HUES6 (cell line): ENCODE data around the gene C12orf43.

ENCODE experiments used
- H3K27ac ChIP-seq: 2 replicates; pipeline ENCODE4 v1.7.0; 2013; ENCODE audit warnings: low read depth, mild to moderate bottlenecking, low read length, inconsistent platforms
- H3K27me3 ChIP-seq: 2 replicates; pipeline ENCODE4 v1.6.1; 2013; ENCODE audit warnings: low read length; ENCODE audit not compliant: control insufficient read depth, insufficient read depth
- H3K36me3 ChIP-seq: 2 replicates; pipeline ENCODE4 v1.6.1; 2013; ENCODE audit warnings: low read length; ENCODE audit not compliant: control insufficient read depth, insufficient read depth
- H3K4me1 ChIP-seq: 2 replicates; pipeline ENCODE4 v1.6.1; 2013; ENCODE audit warnings: low read length; ENCODE audit not compliant: control insufficient read depth, insufficient read depth
- H3K4me3 ChIP-seq: 2 replicates; pipeline ENCODE4 v1.5.1; 2013; ENCODE audit warnings: low read depth, low read length
- H3K9ac ChIP-seq: one replicate; pipeline ENCODE4 v1.6.1; 2013; ENCODE audit warnings: mild to moderate bottlenecking, low read length
- H3K9me3 ChIP-seq: 2 replicates; pipeline ENCODE4 v1.6.1; 2013; ENCODE audit warnings: low read depth, low read length; ENCODE audit not compliant: control insufficient read depth, insufficient read depth

The C12orf43 gene

GRCh38 chr12:121025442-121026226, 9.3 kb upstream of the C12orf43 start:
- H3K27me3 ChIP-seq: no peaks in the 10 kb centered on the region
- no peaks in the 10 kb centered on the region for H3K9me3 ChIP-seq
- H3K27ac ChIP-seq: no peak overlapping the region
- H3K9ac ChIP-seq: no peak overlapping the region
- no peaks in the 10 kb centered on the region for H3K4me1 ChIP-seq
- H3K4me3 ChIP-seq: no peak overlapping the region
- H3K36me3 ChIP-seq: no peaks in the 10 kb centered on the region

- H3K4me3 ChIP-seq: no peak overlapping the region
- no peaks in the 10 kb centered on the region for H3K27me3 ChIP-seq
- no peak overlapping the region for H3K9ac ChIP-seq
- H3K4me1 ChIP-seq: no peaks in the 10 kb centered on the region
- H3K9me3 ChIP-seq: no peaks in the 10 kb centered on the region
- no peaks in the 10 kb centered on the region for H3K36me3 ChIP-seq
- no peak overlapping the region for H3K27ac ChIP-seq
Observed at GRCh38 chr12:121023799-121024198, 7.5 kb upstream of the C12orf43 start.

GRCh38 chr12:121022713-121023112, 6.4 kb upstream of the C12orf43 start:
- no peak overlapping the region for H3K27ac ChIP-seq
- H3K9me3 ChIP-seq: no peaks in the 10 kb centered on the region
- H3K4me3 ChIP-seq: no peak overlapping the region
- no peaks in the 10 kb centered on the region for H3K27me3 ChIP-seq
- H3K4me1 ChIP-seq: no peaks in the 10 kb centered on the region
- H3K9ac ChIP-seq: no peak overlapping the region
- H3K36me3 ChIP-seq: no peaks in the 10 kb centered on the region

- no peak overlapping the region for H3K9ac ChIP-seq
- H3K27ac ChIP-seq: no peak overlapping the region
- no peaks in the 10 kb centered on the region for H3K9me3 ChIP-seq
- H3K27me3 ChIP-seq: no peaks in the 10 kb centered on the region
- no peaks in the 10 kb centered on the region for H3K4me1 ChIP-seq
- no peaks in the 10 kb centered on the region for H3K36me3 ChIP-seq
- no peak overlapping the region for H3K4me3 ChIP-seq
Observed at GRCh38 chr12:121021754-121022153, 5.5 kb upstream of the C12orf43 start.

GRCh38 chr12:121018860-121019617, 2.8 kb upstream of the C12orf43 start:
- Histone ChIP-seq H3K27me3 (no peaks in the 10 kb centered on the region), H3K9me3 (no peaks in the 10 kb centered on the region), H3K4me1 (peaks cover 7% of the 10 kb centered on the region; the same call in 1 of the 2 replicates), H3K36me3 (no peaks in the 10 kb centered on the region), H3K9ac (no peak overlapping the region), H3K27ac (no peak overlapping the region), H3K4me3 (no peak overlapping the region)

GRCh38 chr12:121017966-121018491, 1.7 kb upstream of the C12orf43 start:
- Histone ChIP-seq H3K36me3 (peaks cover 3% of the 10 kb centered on the region; the same call in 1 of the 2 replicates), H3K4me1 (peaks cover 7% of the 10 kb centered on the region; the same call in 1 of the 2 replicates), H3K9ac (no peak overlapping the region)

GRCh38 chr12:121013715-121014114, 2.6 kb downstream of the C12orf43 start:
- Histone ChIP-seq H3K9me3 (no peaks in the 10 kb centered on the region), H3K36me3 (peaks cover 30% of the 10 kb centered on the region), H3K4me3 (no peak overlapping the region), H3K9ac (no peak overlapping the region), H3K27me3 (no peaks in the 10 kb centered on the region), H3K4me1 (peaks cover 7% of the 10 kb centered on the region; the same call in 1 of the 2 replicates), H3K27ac (no peak overlapping the region)

More at GRCh38 chr12:121017966-121018491, 1.7 kb upstream of the C12orf43 start:
- H3K9me3 ChIP-seq: no peaks in the 10 kb centered on the region
- no peak overlapping the region for H3K4me3 ChIP-seq
- no peak overlapping the region for H3K27ac ChIP-seq
- H3K27me3 ChIP-seq: no peaks in the 10 kb centered on the region

- Histone ChIP-seq H3K27me3 (no peaks in the 10 kb centered on the region), H3K36me3 (peaks cover 44% of the 10 kb centered on the region), H3K4me3 (no peak overlapping the region), H3K9me3 (no peaks in the 10 kb centered on the region), H3K27ac (no peak overlapping the region), H3K4me1 (peaks cover 7% of the 10 kb centered on the region; the same call in 1 of the 2 replicates), H3K9ac (no peak overlapping the region)
Observed at GRCh38 chr12:121011820-121012219, 4.5 kb downstream of the C12orf43 start.

GRCh38 chr12:121010860-121011259, 5.4 kb downstream of the C12orf43 start:
- H3K27ac ChIP-seq: no peak overlapping the region
- peaks cover 49% of the 10 kb centered on the region for H3K36me3 ChIP-seq
- H3K4me1 ChIP-seq: peaks cover 7% of the 10 kb centered on the region; the same call in 1 of the 2 replicates
- H3K4me3 ChIP-seq: no peak overlapping the region
- no peak overlapping the region for H3K9ac ChIP-seq
- no peaks in the 10 kb centered on the region for H3K27me3 ChIP-seq
- no peaks in the 10 kb centered on the region for H3K9me3 ChIP-seq

- no peaks in the 10 kb centered on the region for H3K9me3 ChIP-seq
- no peak overlapping the region for H3K4me3 ChIP-seq
- no peaks in the 10 kb centered on the region for H3K27me3 ChIP-seq
- H3K9ac ChIP-seq: no peak overlapping the region
- H3K36me3 ChIP-seq: peaks cover 53% of the 10 kb centered on the region
- no peak overlapping the region for H3K27ac ChIP-seq
- H3K4me1 ChIP-seq: no peaks in the 10 kb centered on the region
Observed at GRCh38 chr12:121009741-121010140, 6.5 kb downstream of the C12orf43 start.
